GM10266 (cell line): Measurements from ENCODE around the gene ATN1.
A peak's percentile ranks its signal among the peaks of the same experiment; 100 is the strongest.

Experiments
- DNase-seq: peaks from one replicate; pipeline ENCODE4 v3.0.0; 2012; ENCODE audit errors: extremely low spot score
- TF ChIP-seq, protein P1 (sequence below): IDR thresholded peaks from 2 replicates; pipeline ENCODE4 v1.5.1; 2012; ENCODE audit warnings: mild to moderate bottlenecking, low read depth; ENCODE audit not compliant: control insufficient read depth, insufficient read depth; ENCODE audit errors: missing control alignments

Gene ATN1

DNA sequence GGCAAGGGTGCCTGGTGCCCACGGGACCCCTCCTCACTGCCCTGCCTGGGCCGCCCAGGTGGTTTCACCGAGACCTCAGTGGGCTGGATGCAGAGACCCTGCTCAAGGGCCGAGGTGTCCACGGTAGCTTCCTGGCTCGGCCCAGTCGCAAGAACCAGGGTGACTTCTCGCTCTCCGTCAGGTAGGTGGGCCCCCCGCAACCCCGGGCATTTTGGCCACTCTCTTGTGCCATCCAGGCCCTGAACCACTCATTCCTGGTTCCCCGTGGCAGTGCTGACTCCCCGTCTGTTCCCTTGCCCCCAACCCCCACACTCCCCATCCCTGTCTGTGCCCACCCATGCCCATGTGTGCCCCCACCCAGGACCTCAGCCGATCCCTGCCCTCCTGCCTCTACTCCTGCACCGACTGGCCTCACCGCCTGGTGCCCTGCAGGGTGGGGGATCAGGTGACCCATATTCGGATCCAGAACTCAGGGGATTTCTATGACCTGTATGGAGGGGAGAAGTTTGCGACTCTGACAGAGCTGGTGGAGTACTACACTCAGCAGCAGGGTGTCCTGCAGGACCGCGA is 23.9 kb downstream of the ATN1 start:
- DNase-seq, result no peak

DNA sequence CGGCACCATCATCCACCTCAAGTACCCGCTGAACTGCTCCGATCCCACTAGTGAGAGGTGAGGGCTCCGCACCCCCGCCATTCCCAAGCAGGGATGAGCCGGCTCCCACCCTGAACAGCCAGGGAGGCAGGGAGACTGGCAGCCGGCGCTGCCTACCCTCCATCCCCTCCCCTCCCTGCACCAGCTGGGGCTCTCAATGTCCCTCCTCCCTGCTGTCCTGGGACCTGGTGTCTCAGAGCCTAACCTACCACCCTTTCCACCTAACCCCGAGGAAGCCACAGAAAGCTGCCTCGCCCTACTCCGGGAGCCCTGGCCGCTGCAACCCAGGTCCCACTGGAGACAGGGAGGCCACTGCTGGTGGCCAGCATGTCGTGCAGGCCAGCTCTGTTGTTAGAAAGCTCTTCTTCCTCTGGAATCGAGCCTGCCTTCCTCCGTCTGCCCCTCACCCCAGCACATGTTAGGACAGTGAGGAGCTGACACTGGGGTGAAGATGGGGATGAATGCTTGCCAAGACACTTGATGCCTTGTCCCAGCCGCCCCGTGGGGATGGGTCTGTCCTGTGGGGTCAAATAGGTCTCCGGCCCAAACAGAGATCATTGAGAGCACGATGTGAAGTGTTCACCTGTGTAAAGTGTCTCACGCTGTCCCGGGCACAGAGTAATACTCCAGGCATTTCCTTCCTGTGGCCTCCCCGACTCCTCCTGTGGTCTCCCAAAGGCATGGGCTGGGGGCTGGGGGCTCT is 24.5 kb downstream of the ATN1 start:
- TF ChIP-seq, protein P1, sequence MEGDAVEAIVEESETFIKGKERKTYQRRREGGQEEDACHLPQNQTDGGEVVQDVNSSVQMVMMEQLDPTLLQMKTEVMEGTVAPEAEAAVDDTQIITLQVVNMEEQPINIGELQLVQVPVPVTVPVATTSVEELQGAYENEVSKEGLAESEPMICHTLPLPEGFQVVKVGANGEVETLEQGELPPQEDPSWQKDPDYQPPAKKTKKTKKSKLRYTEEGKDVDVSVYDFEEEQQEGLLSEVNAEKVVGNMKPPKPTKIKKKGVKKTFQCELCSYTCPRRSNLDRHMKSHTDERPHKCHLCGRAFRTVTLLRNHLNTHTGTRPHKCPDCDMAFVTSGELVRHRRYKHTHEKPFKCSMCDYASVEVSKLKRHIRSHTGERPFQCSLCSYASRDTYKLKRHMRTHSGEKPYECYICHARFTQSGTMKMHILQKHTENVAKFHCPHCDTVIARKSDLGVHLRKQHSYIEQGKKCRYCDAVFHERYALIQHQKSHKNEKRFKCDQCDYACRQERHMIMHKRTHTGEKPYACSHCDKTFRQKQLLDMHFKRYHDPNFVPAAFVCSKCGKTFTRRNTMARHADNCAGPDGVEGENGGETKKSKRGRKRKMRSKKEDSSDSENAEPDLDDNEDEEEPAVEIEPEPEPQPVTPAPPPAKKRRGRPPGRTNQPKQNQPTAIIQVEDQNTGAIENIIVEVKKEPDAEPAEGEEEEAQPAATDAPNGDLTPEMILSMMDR, result no peak
- DNase-seq, result no peak

More for the DNA sequence above, 23.9 kb downstream of the ATN1 start:
- TF ChIP-seq, protein P1, result no peak

DNA sequence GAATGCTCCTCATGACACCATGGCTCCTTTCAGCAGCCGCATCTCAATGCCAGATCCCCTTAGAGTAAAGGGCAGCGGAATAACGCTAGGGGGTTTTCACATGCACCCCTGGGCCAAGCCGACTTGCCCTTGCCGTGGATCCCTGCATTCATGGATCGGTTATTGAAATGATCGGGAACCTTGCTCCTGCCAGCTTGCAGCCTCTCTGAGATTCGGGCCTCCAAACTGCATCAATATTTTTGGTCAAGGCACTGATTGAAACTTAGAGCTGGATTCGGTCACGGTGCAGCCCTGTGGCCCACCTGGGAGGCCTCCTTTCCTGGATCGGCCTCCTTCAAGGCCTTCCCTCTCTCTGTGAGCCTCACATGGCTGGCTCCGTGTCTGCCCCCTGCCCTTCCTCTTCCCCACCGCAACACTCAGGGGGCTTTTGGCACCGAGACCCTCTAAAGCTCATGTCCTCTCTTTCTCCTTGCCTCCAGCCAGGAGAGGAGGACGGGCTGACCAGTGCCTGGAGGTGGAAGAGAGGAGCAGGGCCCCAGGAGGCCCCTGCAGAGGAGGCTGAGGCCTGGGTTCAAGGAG is 25.2 kb downstream of the ATN1 start:
- no peak for DNase-seq
- TF ChIP-seq, protein P1, result no peak

DNA sequence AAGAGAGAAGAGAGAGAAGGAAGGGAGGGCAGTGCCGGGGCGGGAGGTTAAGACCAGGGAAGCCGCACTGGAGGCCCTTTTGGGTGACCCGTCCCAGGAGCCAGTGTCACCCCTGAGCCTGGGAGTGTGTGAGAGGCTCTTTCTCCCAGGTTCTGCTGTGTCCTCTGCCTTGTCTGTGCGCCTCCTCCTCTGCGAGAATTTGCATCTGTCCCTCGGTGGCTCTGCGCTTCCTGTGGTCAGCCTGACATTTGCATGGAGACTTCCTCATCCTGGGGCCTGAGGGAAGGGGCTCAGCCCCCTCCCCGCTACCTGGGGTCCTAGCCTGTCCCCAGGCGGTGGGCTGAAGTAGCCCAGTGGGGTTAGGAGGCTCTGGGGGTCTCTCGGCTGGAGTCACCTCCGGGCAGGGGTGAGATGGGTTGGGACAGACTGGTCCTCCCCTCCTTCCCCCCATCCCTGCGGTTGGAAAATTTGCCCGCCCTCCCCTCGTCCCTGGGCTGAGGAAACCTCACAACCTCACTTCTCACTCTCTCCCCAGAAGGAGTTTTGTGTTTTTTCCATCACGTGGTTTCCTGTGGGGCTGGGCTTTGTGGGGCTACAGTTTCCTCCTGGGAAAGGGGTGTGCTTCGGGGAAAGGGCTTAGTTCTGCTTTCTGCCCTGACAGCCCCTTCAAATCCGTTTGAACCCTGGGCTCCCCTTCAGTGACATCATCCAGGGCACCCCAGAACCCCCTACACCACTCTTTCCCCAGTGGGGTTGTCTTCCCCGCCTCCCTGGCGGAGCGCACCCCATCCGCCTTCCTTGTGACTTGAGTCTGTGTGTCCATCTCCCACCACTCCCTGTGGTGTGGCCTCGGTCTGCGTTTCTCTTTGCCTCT is 25.9 kb downstream of the ATN1 start:
- TF ChIP-seq, protein P1, result no peak
- DNase-seq, result peak; percentile 82

DNA sequence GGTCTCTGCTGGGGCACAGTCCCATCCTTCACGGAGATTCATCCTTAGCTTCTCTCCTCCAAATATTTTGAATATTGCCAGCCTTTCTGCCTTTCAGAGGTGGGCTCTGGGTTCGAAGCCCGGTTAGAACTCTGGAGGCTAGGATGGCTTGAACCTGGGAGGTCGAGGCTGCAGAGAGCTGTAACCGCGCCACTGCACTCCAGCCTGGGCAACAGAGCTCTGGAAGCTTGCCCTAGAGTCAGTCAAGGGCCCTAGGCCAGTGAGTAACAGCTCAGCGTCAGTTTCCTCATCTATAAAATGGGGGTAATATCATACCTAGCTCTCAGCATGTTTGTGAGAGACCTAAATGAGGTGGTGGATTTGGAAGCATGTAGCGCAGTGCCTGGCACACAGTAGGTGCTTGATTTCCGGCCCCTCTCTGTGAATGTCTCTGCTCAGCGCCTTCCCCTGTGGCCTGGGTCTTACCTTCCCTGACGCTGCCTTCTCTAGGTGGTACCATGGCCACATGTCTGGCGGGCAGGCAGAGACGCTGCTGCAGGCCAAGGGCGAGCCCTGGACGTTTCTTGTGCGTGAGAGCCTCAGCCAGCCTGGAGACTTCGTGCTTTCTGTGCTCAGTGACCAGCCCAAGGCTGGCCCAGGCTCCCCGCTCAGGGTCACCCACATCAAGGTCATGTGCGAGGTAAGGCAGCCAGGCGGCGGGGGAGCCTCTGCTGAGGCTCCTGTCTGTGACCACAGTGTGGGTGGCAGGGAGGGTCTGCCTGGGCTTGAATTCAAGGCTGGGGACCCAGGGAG is 26.8 kb downstream of the ATN1 start:
- no peak for DNase-seq
- TF ChIP-seq, protein P1, result no peak

DNA sequence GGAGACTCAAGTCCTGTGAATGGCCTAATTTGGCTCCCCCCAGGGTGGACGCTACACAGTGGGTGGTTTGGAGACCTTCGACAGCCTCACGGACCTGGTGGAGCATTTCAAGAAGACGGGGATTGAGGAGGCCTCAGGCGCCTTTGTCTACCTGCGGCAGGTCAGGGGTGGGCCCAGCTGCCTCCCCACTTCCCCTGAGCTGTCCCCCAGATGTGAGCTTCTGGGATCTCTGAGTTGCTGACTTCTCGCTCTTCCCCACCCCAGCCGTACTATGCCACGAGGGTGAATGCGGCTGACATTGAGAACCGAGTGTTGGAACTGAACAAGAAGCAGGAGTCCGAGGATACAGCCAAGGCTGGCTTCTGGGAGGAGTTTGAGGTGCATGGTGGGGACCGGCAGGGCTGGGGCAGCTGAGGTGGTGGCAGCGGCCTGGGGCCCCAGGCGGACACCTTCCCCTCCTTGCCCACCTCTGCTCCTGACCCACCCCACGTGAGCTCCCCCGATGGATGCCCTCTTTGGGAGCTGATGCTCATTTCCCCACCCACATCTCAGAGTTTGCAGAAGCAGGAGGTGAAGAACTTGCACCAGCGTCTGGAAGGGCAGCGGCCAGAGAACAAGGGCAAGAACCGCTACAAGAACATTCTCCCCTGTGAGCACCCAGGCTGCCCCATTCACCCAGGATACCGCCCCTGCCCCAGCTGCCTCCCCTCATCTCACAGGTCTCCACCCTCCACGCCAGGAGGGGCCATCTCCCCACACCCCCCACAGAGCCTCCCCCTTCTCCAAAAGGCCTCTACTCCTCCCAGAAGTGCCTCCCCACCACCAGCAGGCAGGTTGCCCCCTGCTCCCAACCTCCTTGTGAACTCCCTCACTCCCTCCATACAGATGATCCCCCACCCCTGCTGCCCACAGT is 27.6 kb downstream of the ATN1 start:
- DNase-seq, result no peak
- TF ChIP-seq, protein P1, result no peak
